OCI-M1 (cell line): Measurements from ENCODE around the gene CDH13.
A peak's percentile ranks its signal among the peaks of the same experiment; 100 is the strongest.

Experiments used
- DNase-seq: peaks from one replicate; lab custom pipeline; 2025; lab: John Stamatoyannopoulos, UW

The CDH13 gene

GRCh38 chr16:82626791-82627261 lies at the start of gene CDH13:
TSS of gene CDH13 (plus strand) at chr16:82626969.
- DNase-seq: no peak

- peak; percentile 19 for DNase-seq
These were observed 46.4 kb upstream of the CDH13 start for GRCh38 chr16:82580298-82580890.

- DNase-seq: no peak
These were observed 43.8 kb upstream of the CDH13 start for GRCh38 chr16:82582975-82583374.

GRCh38 chr16:82583422-82583821 lies 43.3 kb upstream of the CDH13 start:
- no peak for DNase-seq

GRCh38 chr16:82584553-82585152 lies 42.1 kb upstream of the CDH13 start:
- no peak for DNase-seq

GRCh38 chr16:82585675-82586074 lies 41.1 kb upstream of the CDH13 start:
- DNase-seq: no peak

GRCh38 chr16:82586130-82586529 lies 40.6 kb upstream of the CDH13 start:
- DNase-seq: no peak

GRCh38 chr16:82587289-82587688 lies 39.5 kb upstream of the CDH13 start:
- DNase-seq: no peak

GRCh38 chr16:82589407-82589806 lies 37.4 kb upstream of the CDH13 start:
- DNase-seq: no peak

GRCh38 chr16:82594114-82594513 lies 32.7 kb upstream of the CDH13 start:
- no peak for DNase-seq

- DNase-seq: no peak
These were observed 28.0 kb upstream of the CDH13 start for GRCh38 chr16:82598771-82599170.

- DNase-seq: no peak
These were observed 24.7 kb upstream of the CDH13 start for GRCh38 chr16:82601989-82602640.

GRCh38 chr16:82603784-82604411 lies 22.9 kb upstream of the CDH13 start:
- DNase-seq: peak; percentile 5

GRCh38 chr16:82605076-82605475 lies 21.7 kb upstream of the CDH13 start:
- no peak for DNase-seq

- DNase-seq: no peak
These were observed 20.7 kb upstream of the CDH13 start for GRCh38 chr16:82605863-82606620.

- no peak for DNase-seq
These were observed 17.6 kb upstream of the CDH13 start for GRCh38 chr16:82609140-82609539.

- DNase-seq: no peak
These were observed 14.5 kb upstream of the CDH13 start for GRCh38 chr16:82612263-82612662.

GRCh38 chr16:82616356-82616755 lies 10.4 kb upstream of the CDH13 start:
- DNase-seq: no peak

GRCh38 chr16:82621781-82622180 lies 5.0 kb upstream of the CDH13 start:
- DNase-seq: no peak

GRCh38 chr16:82623241-82623640 lies 3.5 kb upstream of the CDH13 start:
- DNase-seq: no peak

GRCh38 chr16:82625066-82625968 lies 1.5 kb upstream of the CDH13 start:
- no peak for DNase-seq
